ENCODE results near the gene SGSM1.

GRCh38 chr22:24942301-24942700 lies 136.3 kb downstream of the SGSM1 start:
- TF ChIP-seq CTCF (IDR thresholded peaks at IDR 0.05; ENCODE audit: low read depth, low read length) (no peak), POLR2A (IDR thresholded peaks at IDR 0.05; ENCODE audit: extremely low read depth, insufficient read length) (no peak), MAX (IDR thresholded peaks at IDR 0.05; ENCODE audit: low read depth, low read length) (no peak)

Measured in NB4 (cell line).